Measurements from ENCODE around the gene STARD10.

DNA sequence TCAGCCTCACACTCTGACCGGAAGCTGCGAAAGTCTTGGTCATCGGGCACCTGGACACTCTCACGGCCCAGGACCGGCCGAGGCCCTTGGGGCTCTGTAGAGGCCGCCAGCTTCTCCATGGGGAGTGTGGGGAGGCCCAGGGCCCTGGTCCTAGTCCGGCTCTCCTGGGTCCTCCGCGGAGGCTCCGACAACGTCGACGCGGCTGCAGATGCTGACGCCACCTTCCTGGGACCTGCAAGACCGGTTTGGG is 12.9 kb downstream of the STARD10 start:
- TF ChIP-seq, protein P1, sequence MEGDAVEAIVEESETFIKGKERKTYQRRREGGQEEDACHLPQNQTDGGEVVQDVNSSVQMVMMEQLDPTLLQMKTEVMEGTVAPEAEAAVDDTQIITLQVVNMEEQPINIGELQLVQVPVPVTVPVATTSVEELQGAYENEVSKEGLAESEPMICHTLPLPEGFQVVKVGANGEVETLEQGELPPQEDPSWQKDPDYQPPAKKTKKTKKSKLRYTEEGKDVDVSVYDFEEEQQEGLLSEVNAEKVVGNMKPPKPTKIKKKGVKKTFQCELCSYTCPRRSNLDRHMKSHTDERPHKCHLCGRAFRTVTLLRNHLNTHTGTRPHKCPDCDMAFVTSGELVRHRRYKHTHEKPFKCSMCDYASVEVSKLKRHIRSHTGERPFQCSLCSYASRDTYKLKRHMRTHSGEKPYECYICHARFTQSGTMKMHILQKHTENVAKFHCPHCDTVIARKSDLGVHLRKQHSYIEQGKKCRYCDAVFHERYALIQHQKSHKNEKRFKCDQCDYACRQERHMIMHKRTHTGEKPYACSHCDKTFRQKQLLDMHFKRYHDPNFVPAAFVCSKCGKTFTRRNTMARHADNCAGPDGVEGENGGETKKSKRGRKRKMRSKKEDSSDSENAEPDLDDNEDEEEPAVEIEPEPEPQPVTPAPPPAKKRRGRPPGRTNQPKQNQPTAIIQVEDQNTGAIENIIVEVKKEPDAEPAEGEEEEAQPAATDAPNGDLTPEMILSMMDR (IDR thresholded peaks at IDR 0.05; ENCODE audit: low read depth, low read length), result no peak
- no peak for TF ChIP-seq EZH2phosphoT487 (IDR thresholded peaks at IDR 0.05; ENCODE audit: low read depth)
